Measurements from ENCODE around the gene TTC28.

TTC28 gene

GRCh38 chr22:28314959-28315358, 364.7 kb downstream of the TTC28 start:
- no peaks in the 10 kb centered on the region for H3K4me1 ChIP-seq (ENCODE audit: insufficient read depth, insufficient read length)
- H3K36me3 ChIP-seq (ENCODE audit: insufficient read depth, insufficient read length, low read length): no peaks in the 10 kb centered on the region
- DNase-seq (ENCODE audit: low read depth, low spot score): no peak
- H3K4me3 ChIP-seq (ENCODE audit: insufficient read length, low read depth): no peak overlapping the region
- no peak for TF ChIP-seq YY1 (IDR thresholded peaks at IDR 0.05; ENCODE audit: insufficient read depth, insufficient read length)
- no peak for TF ChIP-seq SUZ12 (IDR thresholded peaks at IDR 0.05; ENCODE audit: extremely low read depth, insufficient read depth, insufficient read length)
- TF ChIP-seq ZNF274 (IDR thresholded peaks at IDR 0.05; ENCODE audit: low read depth, low read length): no peak
- no peak overlapping the region for H3K9ac ChIP-seq (ENCODE audit: insufficient read length, low read depth)
- H3K9me3 ChIP-seq (ENCODE audit: insufficient read depth, low read length): no peaks in the 10 kb centered on the region
- no peaks in the 10 kb centered on the region for H3K27me3 ChIP-seq (ENCODE audit: insufficient read depth, insufficient read length)

- Histone ChIP-seq H3K9me3 (ENCODE audit: insufficient read depth, low read length) (no peaks in the 10 kb centered on the region), H3K36me3 (ENCODE audit: insufficient read depth, insufficient read length, low read length) (no peaks in the 10 kb centered on the region), H3K4me3 (ENCODE audit: insufficient read length, low read depth) (no peak overlapping the region), H3K9ac (ENCODE audit: insufficient read length, low read depth) (no peak overlapping the region), H3K27me3 (ENCODE audit: insufficient read depth, insufficient read length) (no peaks in the 10 kb centered on the region), H3K4me1 (ENCODE audit: insufficient read depth, insufficient read length) (no peaks in the 10 kb centered on the region)
- DNase-seq (ENCODE audit: low read depth, low spot score): no peak
- TF ChIP-seq YY1 (IDR thresholded peaks at IDR 0.05; ENCODE audit: insufficient read depth, insufficient read length) (no peak), SUZ12 (IDR thresholded peaks at IDR 0.05; ENCODE audit: extremely low read depth, insufficient read depth, insufficient read length) (no peak), ZNF274 (IDR thresholded peaks at IDR 0.05; ENCODE audit: low read depth, low read length) (no peak)
These were observed 369.3 kb downstream of the TTC28 start for GRCh38 chr22:28310299-28310698.

- H3K4me3 ChIP-seq (ENCODE audit: insufficient read length, low read depth): no peak overlapping the region
- H3K36me3 ChIP-seq (ENCODE audit: insufficient read depth, insufficient read length, low read length): no peaks in the 10 kb centered on the region
- no peaks in the 10 kb centered on the region for H3K4me1 ChIP-seq (ENCODE audit: insufficient read depth, insufficient read length)
- H3K9ac ChIP-seq (ENCODE audit: insufficient read length, low read depth): no peak overlapping the region
- TF ChIP-seq YY1 (IDR thresholded peaks at IDR 0.05; ENCODE audit: insufficient read depth, insufficient read length): no peak
- no peak for TF ChIP-seq SUZ12 (IDR thresholded peaks at IDR 0.05; ENCODE audit: extremely low read depth, insufficient read depth, insufficient read length)
- TF ChIP-seq ZNF274 (IDR thresholded peaks at IDR 0.05; ENCODE audit: low read depth, low read length): no peak
- H3K9me3 ChIP-seq (ENCODE audit: insufficient read depth, low read length): no peaks in the 10 kb centered on the region
- no peaks in the 10 kb centered on the region for H3K27me3 ChIP-seq (ENCODE audit: insufficient read depth, insufficient read length)
- DNase-seq (ENCODE audit: low read depth, low spot score): no peak
These were observed 379.9 kb downstream of the TTC28 start for GRCh38 chr22:28299753-28300152.

- no peaks in the 10 kb centered on the region for H3K9me3 ChIP-seq (ENCODE audit: insufficient read depth, low read length)
- H3K4me3 ChIP-seq (ENCODE audit: insufficient read length, low read depth): no peak overlapping the region
- TF ChIP-seq YY1 (IDR thresholded peaks at IDR 0.05; ENCODE audit: insufficient read depth, insufficient read length) (no peak), ZNF274 (IDR thresholded peaks at IDR 0.05; ENCODE audit: low read depth, low read length) (no peak), SUZ12 (IDR thresholded peaks at IDR 0.05; ENCODE audit: extremely low read depth, insufficient read depth, insufficient read length) (no peak)
- DNase-seq (ENCODE audit: low read depth, low spot score): no peak
- no peak overlapping the region for H3K9ac ChIP-seq (ENCODE audit: insufficient read length, low read depth)
- no peaks in the 10 kb centered on the region for H3K36me3 ChIP-seq (ENCODE audit: insufficient read depth, insufficient read length, low read length)
- no peaks in the 10 kb centered on the region for H3K27me3 ChIP-seq (ENCODE audit: insufficient read depth, insufficient read length)
- H3K4me1 ChIP-seq (ENCODE audit: insufficient read depth, insufficient read length): no peaks in the 10 kb centered on the region
These were observed 380.3 kb downstream of the TTC28 start for GRCh38 chr22:28299309-28299708.

- Histone ChIP-seq H3K4me3 (ENCODE audit: insufficient read length, low read depth) (no peak overlapping the region), H3K4me1 (ENCODE audit: insufficient read depth, insufficient read length) (no peaks in the 10 kb centered on the region), H3K9ac (ENCODE audit: insufficient read length, low read depth) (no peak overlapping the region), H3K9me3 (ENCODE audit: insufficient read depth, low read length) (no peaks in the 10 kb centered on the region), H3K36me3 (ENCODE audit: insufficient read depth, insufficient read length, low read length) (no peaks in the 10 kb centered on the region), H3K27me3 (ENCODE audit: insufficient read depth, insufficient read length) (no peaks in the 10 kb centered on the region)
- TF ChIP-seq YY1 (IDR thresholded peaks at IDR 0.05; ENCODE audit: insufficient read depth, insufficient read length) (no peak), SUZ12 (IDR thresholded peaks at IDR 0.05; ENCODE audit: extremely low read depth, insufficient read depth, insufficient read length) (no peak), ZNF274 (IDR thresholded peaks at IDR 0.05; ENCODE audit: low read depth, low read length) (no peak)
- no peak for DNase-seq (ENCODE audit: low read depth, low spot score)
These were observed 382.1 kb downstream of the TTC28 start for GRCh38 chr22:28297504-28297903.

GRCh38 chr22:28296452-28296851, 383.2 kb downstream of the TTC28 start:
- Histone ChIP-seq H3K4me1 (ENCODE audit: insufficient read depth, insufficient read length) (no peaks in the 10 kb centered on the region), H3K9me3 (ENCODE audit: insufficient read depth, low read length) (no peaks in the 10 kb centered on the region), H3K27me3 (ENCODE audit: insufficient read depth, insufficient read length) (no peaks in the 10 kb centered on the region), H3K4me3 (ENCODE audit: insufficient read length, low read depth) (no peak overlapping the region), H3K9ac (ENCODE audit: insufficient read length, low read depth) (no peak overlapping the region), H3K36me3 (ENCODE audit: insufficient read depth, insufficient read length, low read length) (no peaks in the 10 kb centered on the region)
- DNase-seq (ENCODE audit: low read depth, low spot score): no peak
- no peak for TF ChIP-seq SUZ12 (IDR thresholded peaks at IDR 0.05; ENCODE audit: extremely low read depth, insufficient read depth, insufficient read length)
- TF ChIP-seq YY1 (IDR thresholded peaks at IDR 0.05; ENCODE audit: insufficient read depth, insufficient read length): no peak
- TF ChIP-seq ZNF274 (IDR thresholded peaks at IDR 0.05; ENCODE audit: low read depth, low read length): no peak

GRCh38 chr22:28283068-28283654, 396.5 kb downstream of the TTC28 start:
- Histone ChIP-seq H3K36me3 (ENCODE audit: insufficient read depth, insufficient read length, low read length) (no peaks in the 10 kb centered on the region), H3K27me3 (ENCODE audit: insufficient read depth, insufficient read length) (no peaks in the 10 kb centered on the region), H3K9me3 (ENCODE audit: insufficient read depth, low read length) (no peaks in the 10 kb centered on the region), H3K4me1 (ENCODE audit: insufficient read depth, insufficient read length) (no peaks in the 10 kb centered on the region), H3K4me3 (ENCODE audit: insufficient read length, low read depth) (no peak overlapping the region), H3K9ac (ENCODE audit: insufficient read length, low read depth) (no peak overlapping the region)
- DNase-seq (ENCODE audit: low read depth, low spot score): no peak
- TF ChIP-seq SUZ12 (IDR thresholded peaks at IDR 0.05; ENCODE audit: extremely low read depth, insufficient read depth, insufficient read length) (no peak), YY1 (IDR thresholded peaks at IDR 0.05; ENCODE audit: insufficient read depth, insufficient read length) (no peak), ZNF274 (IDR thresholded peaks at IDR 0.05; ENCODE audit: low read depth, low read length) (no peak)
